ENCODE data around the gene ZBED6. TPM values are rescaled to one million over a fixed set of nuclear protein-coding genes. Genes with fewer than 3 reads are reported as not detected.
"Not testable (repeated sequence)": the region's sequence is repeated elsewhere in the genome, so short reads cannot be mapped to it uniquely, and the experiment has no call there.

The ZBED6 gene
- total RNA-seq, 1 donor from 2014 or later: 34.1 TPM

- H3K4me2 ChIP-seq (ENCODE audit: low read length): no peak overlapping the region
Measured at GRCh38 chr1:203789966-203790365, 5.5 kb upstream of the ZBED6 start.

GRCh38 chr1:203791498-203791897 lies 3.9 kb upstream of the ZBED6 start:
- Histone ChIP-seq H3K4me2 (ENCODE audit: low read length) (no peak overlapping the region), H3K79me2 (ENCODE audit: insufficient read depth, low read length) (peaks cover 7% of the 10 kb centered on the region), H3K9ac (ENCODE audit: low read length) (no peak overlapping the region), H3K9me3 (ENCODE audit: insufficient read depth, low read depth, low read length) (no peaks in the 10 kb centered on the region), H3K36me3 (ENCODE audit: insufficient read depth, low read length) (no peaks in the 10 kb centered on the region), H3K27ac (ENCODE audit: low read depth, low read length) (no peak overlapping the region), H4K20me1 (ENCODE audit: insufficient read depth, low read length) (peaks cover 5% of the 10 kb centered on the region), H3K4me1 (ENCODE audit: insufficient read depth, low read length) (no peaks in the 10 kb centered on the region), H3K27me3 (ENCODE audit: insufficient read depth, low read length) (no peaks in the 10 kb centered on the region), H2AFZ (ENCODE audit: low read depth, low read length) (no peak overlapping the region), H3K4me3 (ENCODE audit: insufficient read depth, low read depth, low read length) (no peak overlapping the region)
- H3K4me1 Mint-ChIP-seq (ENCODE audit: low read depth, unreplicated experiment): peaks cover 4% of the 10 kb centered on the region
- no peak for DNase-seq (ENCODE audit: low read depth)
- no peak overlapping the region for H3K27ac Mint-ChIP-seq (ENCODE audit: unreplicated experiment)
- no peaks in the 10 kb centered on the region for H3K27me3 Mint-ChIP-seq (ENCODE audit: low read depth, unreplicated experiment)
- no peak overlapping the region for H3K4me3 Mint-ChIP-seq (ENCODE audit: unreplicated experiment)
- no peaks in the 10 kb centered on the region for H3K36me3 Mint-ChIP-seq (ENCODE audit: low read depth, unreplicated experiment)
- H3K9me3 Mint-ChIP-seq (ENCODE audit: unreplicated experiment): peaks cover 2% of the 10 kb centered on the region
- no peak for TF ChIP-seq CTCF (IDR thresholded peaks at IDR 0.05; ENCODE audit: insufficient read depth, low read depth, low read length)
- TF ChIP-seq EZH2 (IDR thresholded peaks at IDR 0.05; ENCODE audit: insufficient read depth, low read length): no peak
- no peak for FAIRE-seq

More at GRCh38 chr1:203789966-203790365, 5.5 kb upstream of the ZBED6 start:
- H3K4me3 ChIP-seq (ENCODE audit: insufficient read depth, low read depth, low read length): no peak overlapping the region
- Mint-ChIP-seq H3K4me1 (ENCODE audit: low read depth, unreplicated experiment) (peaks cover 3% of the 10 kb centered on the region), H3K9me3 (ENCODE audit: unreplicated experiment) (peaks cover 4% of the 10 kb centered on the region), H3K4me3 (ENCODE audit: unreplicated experiment) (no peak overlapping the region), H3K27ac (ENCODE audit: unreplicated experiment) (no peak overlapping the region), H3K36me3 (ENCODE audit: low read depth, unreplicated experiment) (no peaks in the 10 kb centered on the region), H3K27me3 (ENCODE audit: low read depth, unreplicated experiment) (no peaks in the 10 kb centered on the region)
- no peaks in the 10 kb centered on the region for H3K36me3 ChIP-seq (ENCODE audit: insufficient read depth, low read length)
- no peak overlapping the region for H2AFZ ChIP-seq (ENCODE audit: low read depth, low read length)
- H4K20me1 ChIP-seq (ENCODE audit: insufficient read depth, low read length): no peaks in the 10 kb centered on the region
- no peak for TF ChIP-seq EZH2 (IDR thresholded peaks at IDR 0.05; ENCODE audit: insufficient read depth, low read length)
- no peak for TF ChIP-seq CTCF (IDR thresholded peaks at IDR 0.05; ENCODE audit: insufficient read depth, low read depth, low read length)
- H3K79me2 ChIP-seq (ENCODE audit: insufficient read depth, low read length): no peaks in the 10 kb centered on the region
- H3K27me3 ChIP-seq (ENCODE audit: insufficient read depth, low read length): no peaks in the 10 kb centered on the region
- FAIRE-seq (no peak), DNase-seq (ENCODE audit: low read depth) (no peak)
- H3K27ac ChIP-seq (ENCODE audit: low read depth, low read length): no peak overlapping the region
- H3K9me3 ChIP-seq (ENCODE audit: insufficient read depth, low read depth, low read length): no peaks in the 10 kb centered on the region
- no peak overlapping the region for H3K9ac ChIP-seq (ENCODE audit: low read length)
- no peaks in the 10 kb centered on the region for H3K4me1 ChIP-seq (ENCODE audit: insufficient read depth, low read length)

GRCh38 chr1:203792486-203792885 lies 2.9 kb upstream of the ZBED6 start:
- Histone ChIP-seq H4K20me1 (ENCODE audit: insufficient read depth, low read length) (peaks cover 15% of the 10 kb centered on the region), H3K9ac (ENCODE audit: low read length) (no peak overlapping the region), H3K4me2 (ENCODE audit: low read length) (no peak overlapping the region), H3K36me3 (ENCODE audit: insufficient read depth, low read length) (no peaks in the 10 kb centered on the region), H3K27me3 (ENCODE audit: insufficient read depth, low read length) (no peaks in the 10 kb centered on the region), H3K4me1 (ENCODE audit: insufficient read depth, low read length) (peaks cover 6% of the 10 kb centered on the region), H3K9me3 (ENCODE audit: insufficient read depth, low read depth, low read length) (no peaks in the 10 kb centered on the region), H3K27ac (ENCODE audit: low read depth, low read length) (no peak overlapping the region), H2AFZ (ENCODE audit: low read depth, low read length) (no peak overlapping the region), H3K79me2 (ENCODE audit: insufficient read depth, low read length) (peaks cover 16% of the 10 kb centered on the region), H3K4me3 (ENCODE audit: insufficient read depth, low read depth, low read length) (no peak overlapping the region)
- no peak for TF ChIP-seq EZH2 (IDR thresholded peaks at IDR 0.05; ENCODE audit: insufficient read depth, low read length)
- TF ChIP-seq CTCF (IDR thresholded peaks at IDR 0.05; ENCODE audit: insufficient read depth, low read depth, low read length): no peak
- Mint-ChIP-seq H3K4me3 (ENCODE audit: unreplicated experiment) (no peak overlapping the region), H3K36me3 (ENCODE audit: low read depth, unreplicated experiment) (peaks cover 4% of the 10 kb centered on the region), H3K27ac (ENCODE audit: unreplicated experiment) (no peak overlapping the region), H3K4me1 (ENCODE audit: low read depth, unreplicated experiment) (peaks cover 9% of the 10 kb centered on the region), H3K9me3 (ENCODE audit: unreplicated experiment) (peaks cover 2% of the 10 kb centered on the region), H3K27me3 (ENCODE audit: low read depth, unreplicated experiment) (no peaks in the 10 kb centered on the region)
- DNase-seq (ENCODE audit: low read depth) (no peak), FAIRE-seq (no peak)

- H3K36me3 ChIP-seq (ENCODE audit: insufficient read depth, low read length); H3K4me2 ChIP-seq (ENCODE audit: low read length); H3K36me3 Mint-ChIP-seq (ENCODE audit: low read depth, unreplicated experiment); H3K27me3 Mint-ChIP-seq (ENCODE audit: low read depth, unreplicated experiment); H3K27ac ChIP-seq (ENCODE audit: low read depth, low read length); H3K9me3 ChIP-seq (ENCODE audit: insufficient read depth, low read depth, low read length); H3K27ac Mint-ChIP-seq (ENCODE audit: unreplicated experiment); H3K9me3 Mint-ChIP-seq (ENCODE audit: unreplicated experiment); H3K4me3 Mint-ChIP-seq (ENCODE audit: unreplicated experiment); FAIRE-seq; H3K27me3 ChIP-seq (ENCODE audit: insufficient read depth, low read length); DNase-seq (ENCODE audit: low read depth); H3K4me3 ChIP-seq (ENCODE audit: insufficient read depth, low read depth, low read length); H3K9ac ChIP-seq (ENCODE audit: low read length); H2AFZ ChIP-seq (ENCODE audit: low read depth, low read length): not testable (repeated sequence)
- Histone ChIP-seq H4K20me1 (ENCODE audit: insufficient read depth, low read length) (peaks cover 26% of the 10 kb centered on the region), H3K4me1 (ENCODE audit: insufficient read depth, low read length) (peaks cover 16% of the 10 kb centered on the region), H3K79me2 (ENCODE audit: insufficient read depth, low read length) (peaks cover 27% of the 10 kb centered on the region)
- peaks cover 16% of the 10 kb centered on the region for H3K4me1 Mint-ChIP-seq (ENCODE audit: low read depth, unreplicated experiment)
Measured at GRCh38 chr1:203793561-203793960, 1.9 kb upstream of the ZBED6 start.

Measured in astrocyte (in vitro differentiated cells and primary cell).